SK-N-SH treated with all-trans-retinoic acid at 6 μM for 48 hours (cell line): ENCODE measurements around the gene CYP24A1.

ENCODE experiments used
- ATAC-seq: fragments of 200-7000 bp; cut with Tn5 transposase; 3 replicates; pipeline ENCODE4 v1.9.1; 2020; ENCODE audit warnings: mild to moderate bottlenecking, moderate library complexity
- ARNTL ChIP-seq: fragments of 450-650 bp; formaldehyde crosslinking; IDR thresholded peaks from 2 replicates; pipeline ENCODE4 v1.5.0; 2020; ENCODE audit warnings: low read depth, mild to moderate bottlenecking, moderate library complexity, borderline replicate concordance
- BACH2 ChIP-seq: fragments of 250-450 bp; sonication (Bioruptor Pico); IDR thresholded peaks from 2 replicates; pipeline ENCODE4 v1.9.0; 2021; ENCODE audit warnings: mild to moderate bottlenecking, borderline replicate concordance
- CREB5 ChIP-seq: fragments of 250-450 bp; sonication (Bioruptor Pico); IDR thresholded peaks from 2 replicates; pipeline ENCODE4 v1.5.1; 2020; ENCODE audit warnings: low read depth, mild to moderate bottlenecking, moderate library complexity
- CSDC2 ChIP-seq: fragments of 250-450 bp; sonication (Bioruptor Pico); IDR thresholded peaks from 2 replicates; pipeline ENCODE4 v1.5.0; 2020; ENCODE audit warnings: mild to moderate bottlenecking, moderate library complexity
- ESRRG ChIP-seq: fragments of 250-450 bp; sonication (Bioruptor Pico); IDR thresholded peaks from 2 replicates; pipeline ENCODE4 v1.6.1; 2021; ENCODE audit warnings: mild to moderate bottlenecking
- GLIS3 ChIP-seq: fragments of 250-450 bp; sonication (Bioruptor Pico); IDR thresholded peaks from 2 replicates; pipeline ENCODE4 v1.5.0; 2020; ENCODE audit warnings: mild to moderate bottlenecking, moderate library complexity
- ISL1 ChIP-seq: fragments of 250-450 bp; sonication (Bioruptor Pico); IDR thresholded peaks from 2 replicates; pipeline ENCODE4 v2.1.2; 2022; ENCODE audit warnings: mild to moderate bottlenecking, moderate library complexity
- PATZ1 ChIP-seq: fragments of 250-450 bp; sonication (Bioruptor Pico); IDR thresholded peaks from 2 replicates; pipeline ENCODE4 v1.8.0; 2020; ENCODE audit warnings: mild to moderate bottlenecking, moderate library complexity, borderline replicate concordance
- POU6F1 ChIP-seq: fragments of 250-450 bp; sonication (Bioruptor Pico); IDR thresholded peaks from 2 replicates; pipeline ENCODE4 v1.8.0; 2021; ENCODE audit warnings: low read depth, mild to moderate bottlenecking, moderate library complexity, borderline replicate concordance
- PPARA ChIP-seq: fragments of 250-450 bp; sonication (Bioruptor Pico); IDR thresholded peaks from 2 replicates; pipeline ENCODE4 v1.5.0; 2020; ENCODE audit warnings: mild to moderate bottlenecking, borderline replicate concordance
- SNAI2 ChIP-seq: fragments of 250-450 bp; sonication (Bioruptor Pico); IDR thresholded peaks from 2 replicates; pipeline ENCODE4 v1.5.0; 2020; ENCODE audit warnings: mild to moderate bottlenecking, moderate library complexity
- TCF4 ChIP-seq: fragments of 250-450 bp; sonication (Bioruptor Pico); IDR thresholded peaks from 2 replicates; pipeline ENCODE4 v1.8.0; 2021; ENCODE audit warnings: mild to moderate bottlenecking, moderate library complexity, borderline replicate concordance
- TSHZ2 ChIP-seq: fragments of 250-450 bp; sonication (Bioruptor Pico); IDR thresholded peaks from 2 replicates; pipeline ENCODE4 v1.5.0; 2020; ENCODE audit warnings: mild to moderate bottlenecking, moderate library complexity
- ZFP3 ChIP-seq: fragments of 250-450 bp; sonication (Bioruptor Pico); IDR thresholded peaks from 2 replicates; pipeline ENCODE4 v1.5.0; 2020; ENCODE audit warnings: mild to moderate bottlenecking, moderate library complexity
- ZFP30 ChIP-seq: fragments of 450-650 bp; formaldehyde crosslinking; IDR thresholded peaks from 2 replicates; pipeline ENCODE4 v1.5.0; 2022; ENCODE audit warnings: mild to moderate bottlenecking, moderate library complexity
- ZNF565 ChIP-seq: fragments of 450-650 bp; formaldehyde crosslinking; conservative IDR thresholded peaks from 2 replicates; pipeline ENCODE4 v1.5.0; 2020; ENCODE audit warnings: low read depth, mild to moderate bottlenecking, moderate library complexity
- ZNF70 ChIP-seq: fragments of 450-650 bp; formaldehyde crosslinking; IDR thresholded peaks from 2 replicates; pipeline ENCODE4 v1.5.0; 2020; ENCODE audit warnings: mild to moderate bottlenecking, moderate library complexity
- ZNF8 ChIP-seq: fragments of 450-650 bp; formaldehyde crosslinking; IDR thresholded peaks from 2 replicates; pipeline ENCODE4 v1.5.0; 2020; ENCODE audit warnings: mild to moderate bottlenecking, moderate library complexity

Gene CYP24A1

GRCh38 chr20:54156522-54156921 is 17.3 kb downstream of the CYP24A1 start:
- TF ChIP-seq PATZ1 (CRISPR knock-in tag) = no peak
- no peak for TF ChIP-seq ISL1 (CRISPR knock-in tag)
- no peak for TF ChIP-seq ZNF70
- TF ChIP-seq ZNF565 (CRISPR knock-in tag) = no peak
- TF ChIP-seq GLIS3 (CRISPR knock-in tag) = no peak
- no peak for ATAC-seq

- ATAC-seq = no peak
- TF ChIP-seq GLIS3 (CRISPR knock-in tag) (no peak), ARNTL (CRISPR knock-in tag) (no peak), POU6F1 (CRISPR knock-in tag) (no peak), ESRRG (CRISPR knock-in tag) (no peak), BACH2 (CRISPR knock-in tag) (no peak), PPARA (CRISPR knock-in tag) (no peak), SNAI2 (CRISPR knock-in tag) (no peak), CREB5 (no peak)
These were observed 18.0 kb downstream of the CYP24A1 start for GRCh38 chr20:54155736-54156317.

- TF ChIP-seq ARNTL (CRISPR knock-in tag) = no peak
- TF ChIP-seq ZFP3 (CRISPR knock-in tag) = no peak
- TF ChIP-seq CREB5 = no peak
- TF ChIP-seq ISL1 (CRISPR knock-in tag) = no peak
- TF ChIP-seq GLIS3 (CRISPR knock-in tag) = no peak
- no peak for TF ChIP-seq ZNF8 (CRISPR knock-in tag)
- no peak for TF ChIP-seq ZFP30
- TF ChIP-seq ESRRG (CRISPR knock-in tag) = no peak
- TF ChIP-seq TSHZ2 (CRISPR knock-in tag) = no peak
- no peak for TF ChIP-seq TCF4 (CRISPR knock-in tag)
- TF ChIP-seq CSDC2 (CRISPR knock-in tag) = no peak
- TF ChIP-seq BACH2 (CRISPR knock-in tag) = no peak
- ATAC-seq = no peak
These were observed 19.3 kb downstream of the CYP24A1 start for GRCh38 chr20:54154439-54154838.

- TF ChIP-seq SNAI2 (CRISPR knock-in tag) (no peak), CREB5 (no peak), ARNTL (CRISPR knock-in tag) (no peak), POU6F1 (CRISPR knock-in tag) (no peak), ZNF70 (no peak)
- TF ChIP-seq, all 23 proteins: peak for 0
- ATAC-seq = no peak
These were observed 19.9 kb downstream of the CYP24A1 start for GRCh38 chr20:54153847-54154246.
